IPS DF 6.9 (cell line): ENCODE results near the gene GIN1.

Experiments used
- DNase-seq: peaks from one replicate; pipeline ENCODE4 v3.0.0-alpha.2; 2013; ENCODE audit warnings: low read depth, low spot score
- H3K27ac ChIP-seq: one replicate; pipeline ENCODE4 v1.5.1; 2013; ENCODE audit warnings: low read length, control low read depth
- H3K27me3 ChIP-seq: 2 replicates; pipeline ENCODE4 v1.6.1; 2013; ENCODE audit warnings: mild to moderate bottlenecking, low read length; ENCODE audit not compliant: control insufficient read depth, insufficient read depth
- H3K36me3 ChIP-seq: 2 replicates; pipeline ENCODE4 v1.6.1; 2013; ENCODE audit warnings: low read length; ENCODE audit not compliant: control insufficient read depth, insufficient read depth
- H3K4me1 ChIP-seq: 2 replicates; pipeline ENCODE4 v1.6.1; 2013; ENCODE audit warnings: low read length; ENCODE audit not compliant: control insufficient read depth, insufficient read depth
- H3K4me3 ChIP-seq: 2 replicates; pipeline ENCODE4 v1.5.1; 2013; ENCODE audit warnings: mild to moderate bottlenecking, low read length
- H3K9me3 ChIP-seq: 2 replicates; pipeline ENCODE4 v1.6.1; 2013; ENCODE audit warnings: low read length, inconsistent platforms; ENCODE audit not compliant: control insufficient read depth, insufficient read depth
- WGBS: extraction: QIAGEN DNeasy Blood & Tissue Kit; methylation state at CpG from one replicate; pipeline ENCODE4 v1.1.7; 2013; ENCODE audit warnings: mixed read lengths, missing lambda C conversion rate; ENCODE audit not compliant: insufficient read length, insufficient coverage; 5-methylcytosine and 5-hydroxymethylcytosine counted together

The GIN1 gene

GRCh38 chr5:103111468-103111867, 8.5 kb downstream of the GIN1 start:
- Histone ChIP-seq H3K4me1 (no peaks in the 10 kb centered on the region), H3K27ac (no peak overlapping the region), H3K36me3 (no peaks in the 10 kb centered on the region), H3K4me3 (no peak overlapping the region), H3K9me3 (no peaks in the 10 kb centered on the region), H3K27me3 (no peaks in the 10 kb centered on the region)
- no CpG with 5 or more reads among the region's 2 CpGs for WGBS
- no peak for DNase-seq

- WGBS = no CpG with 5 or more reads among the region's 2 CpGs
- Histone ChIP-seq H3K4me1 (no peaks in the 10 kb centered on the region), H3K9me3 (no peaks in the 10 kb centered on the region), H3K27me3 (no peaks in the 10 kb centered on the region), H3K36me3 (no peaks in the 10 kb centered on the region), H3K4me3 (no peak overlapping the region), H3K27ac (no peak overlapping the region)
- DNase-seq = no peak
Measured at GRCh38 chr5:103110403-103110802, 9.5 kb downstream of the GIN1 start.

GRCh38 chr5:103109277-103109676, 10.7 kb downstream of the GIN1 start:
- Histone ChIP-seq H3K9me3 (no peaks in the 10 kb centered on the region), H3K27me3 (no peaks in the 10 kb centered on the region), H3K4me3 (no peak overlapping the region), H3K4me1 (no peaks in the 10 kb centered on the region), H3K36me3 (no peaks in the 10 kb centered on the region), H3K27ac (no peak overlapping the region)
- no CpG with 5 or more reads among the region's 1 CpG for WGBS
- no peak for DNase-seq

GRCh38 chr5:103108086-103108485, 11.9 kb downstream of the GIN1 start:
- no peaks in the 10 kb centered on the region for H3K4me1 ChIP-seq
- no peaks in the 10 kb centered on the region for H3K9me3 ChIP-seq
- H3K4me3 ChIP-seq = no peak overlapping the region
- no peaks in the 10 kb centered on the region for H3K27me3 ChIP-seq
- H3K27ac ChIP-seq = no peak overlapping the region
- DNase-seq = no peak
- WGBS = no CpG with 5 or more reads among the region's 2 CpGs
- H3K36me3 ChIP-seq = no peaks in the 10 kb centered on the region

- H3K4me1 ChIP-seq = no peaks in the 10 kb centered on the region
- WGBS = no CpG with 5 or more reads among the region's 1 CpG
- no peak overlapping the region for H3K27ac ChIP-seq
- H3K9me3 ChIP-seq = no peaks in the 10 kb centered on the region
- no peak overlapping the region for H3K4me3 ChIP-seq
- no peaks in the 10 kb centered on the region for H3K36me3 ChIP-seq
- H3K27me3 ChIP-seq = no peaks in the 10 kb centered on the region
- no peak for DNase-seq
Measured at GRCh38 chr5:103102234-103102633, 17.7 kb downstream of the GIN1 start.

- Histone ChIP-seq H3K27me3 (no peaks in the 10 kb centered on the region), H3K4me3 (no peak overlapping the region), H3K36me3 (no peaks in the 10 kb centered on the region), H3K27ac (no peak overlapping the region), H3K9me3 (no peaks in the 10 kb centered on the region), H3K4me1 (no peaks in the 10 kb centered on the region)
- WGBS = no CpG with 5 or more reads among the region's 6 CpGs
- DNase-seq = no peak
Measured at GRCh38 chr5:103101079-103101750, 18.7 kb downstream of the GIN1 start.

- Histone ChIP-seq H3K27me3 (no peaks in the 10 kb centered on the region), H3K4me3 (no peak overlapping the region), H3K9me3 (no peaks in the 10 kb centered on the region), H3K36me3 (no peaks in the 10 kb centered on the region), H3K4me1 (no peaks in the 10 kb centered on the region), H3K27ac (no peak overlapping the region)
- no peak for DNase-seq
- no CpG with 5 or more reads among the region's 2 CpGs for WGBS
Measured at GRCh38 chr5:103098993-103099392, 20.9 kb downstream of the GIN1 start.

- Histone ChIP-seq H3K4me3 (no peak overlapping the region), H3K9me3 (no peaks in the 10 kb centered on the region), H3K36me3 (no peaks in the 10 kb centered on the region), H3K4me1 (no peaks in the 10 kb centered on the region), H3K27me3 (no peaks in the 10 kb centered on the region), H3K27ac (no peak overlapping the region)
- no CpG with 5 or more reads among the region's 2 CpGs for WGBS
- no peak for DNase-seq
Measured at GRCh38 chr5:103094737-103095136, 25.2 kb downstream of the GIN1 start.

GRCh38 chr5:103093727-103094126, 26.2 kb downstream of the GIN1 start:
- no peaks in the 10 kb centered on the region for H3K36me3 ChIP-seq
- H3K27ac ChIP-seq = no peak overlapping the region
- H3K27me3 ChIP-seq = no peaks in the 10 kb centered on the region
- DNase-seq = no peak
- no peaks in the 10 kb centered on the region for H3K9me3 ChIP-seq
- WGBS = no CpG with 5 or more reads among the region's 1 CpG
- no peaks in the 10 kb centered on the region for H3K4me1 ChIP-seq
- no peak overlapping the region for H3K4me3 ChIP-seq

- WGBS = no CpG with 5 or more reads among the region's 3 CpGs
- Histone ChIP-seq H3K27me3 (no peaks in the 10 kb centered on the region), H3K4me1 (no peaks in the 10 kb centered on the region), H3K36me3 (no peaks in the 10 kb centered on the region), H3K4me3 (no peak overlapping the region), H3K9me3 (no peaks in the 10 kb centered on the region), H3K27ac (no peak overlapping the region)
- DNase-seq = no peak
Measured at GRCh38 chr5:103092676-103093075, 27.3 kb downstream of the GIN1 start.

GRCh38 chr5:103090791-103091190, 29.1 kb downstream of the GIN1 start:
- Histone ChIP-seq H3K36me3 (no peaks in the 10 kb centered on the region), H3K4me1 (no peaks in the 10 kb centered on the region), H3K27ac (no peak overlapping the region), H3K27me3 (no peaks in the 10 kb centered on the region), H3K4me3 (no peak overlapping the region), H3K9me3 (no peaks in the 10 kb centered on the region)
- WGBS = no CpG with 5 or more reads among the region's 1 CpG
- DNase-seq = no peak
